GM18520 (cell line): ENCODE results near the gene LYPD1.

Source experiments
- ATAC-seq: cut with Tn5 transposase; IDR thresholded peaks from one replicate; pipeline ENCODE4 v1.9.1; 2021; ENCODE audit not compliant: unreplicated experiment

LYPD1 gene

DNA sequence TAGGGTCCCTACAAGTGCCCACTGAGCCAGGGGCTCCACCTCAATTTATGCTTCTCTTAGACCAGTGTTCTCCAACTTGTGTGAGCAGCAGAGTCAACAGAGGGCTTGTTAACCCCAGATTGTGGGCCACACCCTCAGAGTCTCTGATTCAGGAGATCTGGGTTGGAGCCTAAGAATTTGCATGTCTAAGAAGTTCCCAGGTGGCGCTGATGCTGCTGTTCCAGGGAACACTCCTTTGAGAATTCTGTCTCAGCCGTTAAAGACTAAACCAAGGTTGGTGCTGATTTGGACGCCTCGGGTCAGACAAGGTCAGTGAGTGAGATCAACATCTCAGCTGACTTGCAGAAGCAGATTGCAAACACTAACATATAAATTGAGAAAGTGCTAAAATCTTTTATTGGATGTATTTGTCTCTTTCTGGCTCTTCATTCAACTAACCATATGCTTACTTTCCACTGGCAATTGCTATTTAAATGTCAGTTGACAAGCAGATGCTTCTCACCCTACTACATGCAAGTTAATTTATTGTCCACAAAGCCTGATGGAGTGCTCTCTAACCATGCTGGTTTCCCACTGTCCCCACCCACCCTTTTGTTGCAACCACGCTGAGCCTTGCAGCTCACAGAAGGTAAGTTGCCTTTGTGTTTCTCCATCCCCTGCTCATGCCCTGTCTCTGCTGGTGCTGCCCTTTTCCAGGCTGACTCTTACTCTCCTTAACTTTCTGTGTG, 31.5 kb downstream of the LYPD1 start:
- ATAC-seq, result no peak

- no peak for ATAC-seq
Observed at GRCh38 chr2:132636346-132636745, 33.7 kb downstream of the LYPD1 start.

- no peak for ATAC-seq
Observed at GRCh38 chr2:132633635-132634034, 36.4 kb downstream of the LYPD1 start.

- ATAC-seq, result no peak
Observed at GRCh38 chr2:132632000-132632649, 37.9 kb downstream of the LYPD1 start.

GRCh38 chr2:132627536-132627935, 42.5 kb downstream of the LYPD1 start:
- ATAC-seq, result no peak

DNA sequence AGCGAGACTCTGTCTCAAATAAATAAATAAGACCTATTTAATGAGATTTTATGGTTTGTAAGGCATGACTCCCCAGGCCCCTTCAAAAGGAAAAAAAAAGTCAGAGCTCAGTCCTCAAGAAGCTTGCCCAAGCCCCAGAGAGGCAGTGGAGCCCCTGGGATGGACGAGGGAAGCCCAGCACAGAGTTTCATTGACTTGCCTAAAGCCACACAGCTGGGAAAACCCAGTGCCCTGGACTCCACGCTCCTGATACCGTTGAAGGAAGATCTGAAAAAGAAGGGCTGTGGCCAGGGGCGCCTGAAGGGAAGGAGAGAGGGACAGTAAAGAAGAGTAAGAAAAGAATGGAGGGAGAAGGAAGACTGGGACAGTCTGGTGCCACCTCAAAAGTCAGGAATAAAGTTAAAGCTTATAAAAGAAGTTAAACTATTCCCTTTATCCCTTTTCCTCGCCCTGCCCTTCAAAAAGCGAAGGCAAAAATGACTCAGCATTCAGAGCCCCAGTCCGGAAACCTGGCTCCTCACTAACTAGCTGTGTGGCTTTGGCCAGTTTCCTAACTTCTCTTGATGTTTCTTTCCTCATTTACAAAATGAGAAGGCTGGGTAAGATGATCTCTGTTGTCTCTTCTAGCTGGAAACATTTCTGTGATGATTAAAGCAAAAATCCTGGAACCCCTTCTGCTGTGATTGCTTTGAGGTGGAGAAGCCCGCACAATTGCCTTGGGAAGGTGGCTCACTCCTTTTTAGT, 46.7 kb downstream of the LYPD1 start:
- no peak for ATAC-seq

- ATAC-seq, result no peak
Observed at GRCh38 chr2:132621131-132621875, 48.7 kb downstream of the LYPD1 start.

DNA sequence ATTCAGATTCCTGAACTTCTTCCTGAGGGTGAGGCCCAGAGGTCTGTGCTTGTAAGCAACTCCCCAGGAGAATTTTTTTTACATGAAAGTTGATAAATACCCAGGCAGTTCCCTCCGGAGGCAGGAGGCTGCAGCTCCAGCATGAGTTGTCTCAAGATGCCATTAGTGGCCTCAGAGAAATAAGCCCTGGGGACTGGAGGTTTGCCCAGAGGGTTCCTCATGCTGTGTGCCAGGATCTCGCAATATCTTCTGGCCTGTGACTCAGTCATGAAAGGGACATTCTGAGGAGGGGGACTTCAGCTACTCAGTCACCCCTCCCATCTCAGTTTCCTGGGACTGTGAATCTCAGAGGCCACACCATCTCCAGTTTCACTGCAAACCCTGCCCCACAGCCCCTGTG, 49.9 kb downstream of the LYPD1 start:
- no peak for ATAC-seq

- ATAC-seq, result no peak
Observed at GRCh38 chr2:132618734-132619133, 51.3 kb downstream of the LYPD1 start.

DNA sequence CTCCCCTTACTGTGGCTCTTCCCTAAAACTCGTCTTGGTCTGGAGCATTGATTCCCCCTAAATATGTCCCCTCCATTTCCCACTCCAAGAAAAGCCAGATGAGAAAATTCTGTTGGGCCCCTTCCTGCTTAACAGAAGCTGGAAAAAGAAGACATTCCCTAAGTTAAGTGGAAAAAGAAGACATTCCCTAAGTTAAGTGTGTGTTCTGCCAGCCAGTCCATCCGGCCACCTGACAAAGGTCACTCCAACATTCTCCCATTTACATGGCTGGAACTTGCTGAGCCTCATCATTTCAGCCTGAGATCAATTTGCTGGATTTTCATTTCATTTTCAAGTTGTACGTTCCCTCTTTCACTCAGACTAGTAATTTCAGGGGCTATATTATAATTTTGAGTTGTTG, 52.0 kb downstream of the LYPD1 start:
- ATAC-seq, result no peak

GRCh38 chr2:132615329-132616085, 54.5 kb downstream of the LYPD1 start:
- no peak for ATAC-seq

- no peak for ATAC-seq
Observed at GRCh38 chr2:132611719-132612118, 58.3 kb downstream of the LYPD1 start.

GRCh38 chr2:132609101-132609890, 60.7 kb downstream of the LYPD1 start:
- no peak for ATAC-seq

DNA sequence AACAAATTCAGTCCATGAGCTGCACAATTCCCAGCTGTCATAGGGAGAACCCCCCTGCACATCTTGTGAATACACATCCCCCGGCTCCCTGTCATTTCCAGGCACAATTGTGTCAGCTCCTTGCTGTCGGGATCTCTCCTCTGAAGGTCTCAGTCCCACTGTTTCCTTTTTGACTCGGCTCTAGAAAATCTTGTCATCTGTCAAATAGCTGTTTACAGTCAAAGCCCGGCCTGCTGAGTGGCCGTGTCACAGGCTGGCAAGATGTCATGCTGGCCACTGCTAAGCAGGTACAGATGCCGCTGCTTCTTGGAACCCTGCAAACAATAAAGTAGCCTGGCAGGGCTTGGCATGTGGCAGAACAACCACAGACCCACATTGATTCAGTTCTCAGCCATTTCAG, 61.7 kb downstream of the LYPD1 start:
- no peak for ATAC-seq

GRCh38 chr2:132607426-132608090, 62.4 kb downstream of the LYPD1 start:
- no peak for ATAC-seq

DNA sequence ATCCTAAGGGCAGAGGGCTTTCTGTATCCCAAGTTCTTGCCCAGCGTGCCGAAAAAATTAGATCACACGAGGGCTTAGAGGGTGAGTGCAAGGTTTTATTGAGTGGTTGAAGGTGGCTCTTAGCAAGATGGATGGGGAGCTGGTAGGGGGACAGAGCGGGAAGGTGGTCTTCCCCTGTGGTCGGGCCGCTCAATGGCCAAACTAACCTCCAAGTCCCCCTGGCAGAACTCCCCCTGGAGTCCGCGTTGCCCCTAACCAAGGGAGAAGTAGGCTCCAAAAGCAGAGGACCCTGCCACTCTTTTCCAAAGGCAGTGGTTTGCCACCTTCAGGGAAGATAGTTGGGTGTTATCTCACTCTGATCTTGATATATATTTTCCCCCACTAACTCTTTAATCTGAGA, 63.4 kb downstream of the LYPD1 start:
- no peak for ATAC-seq

DNA sequence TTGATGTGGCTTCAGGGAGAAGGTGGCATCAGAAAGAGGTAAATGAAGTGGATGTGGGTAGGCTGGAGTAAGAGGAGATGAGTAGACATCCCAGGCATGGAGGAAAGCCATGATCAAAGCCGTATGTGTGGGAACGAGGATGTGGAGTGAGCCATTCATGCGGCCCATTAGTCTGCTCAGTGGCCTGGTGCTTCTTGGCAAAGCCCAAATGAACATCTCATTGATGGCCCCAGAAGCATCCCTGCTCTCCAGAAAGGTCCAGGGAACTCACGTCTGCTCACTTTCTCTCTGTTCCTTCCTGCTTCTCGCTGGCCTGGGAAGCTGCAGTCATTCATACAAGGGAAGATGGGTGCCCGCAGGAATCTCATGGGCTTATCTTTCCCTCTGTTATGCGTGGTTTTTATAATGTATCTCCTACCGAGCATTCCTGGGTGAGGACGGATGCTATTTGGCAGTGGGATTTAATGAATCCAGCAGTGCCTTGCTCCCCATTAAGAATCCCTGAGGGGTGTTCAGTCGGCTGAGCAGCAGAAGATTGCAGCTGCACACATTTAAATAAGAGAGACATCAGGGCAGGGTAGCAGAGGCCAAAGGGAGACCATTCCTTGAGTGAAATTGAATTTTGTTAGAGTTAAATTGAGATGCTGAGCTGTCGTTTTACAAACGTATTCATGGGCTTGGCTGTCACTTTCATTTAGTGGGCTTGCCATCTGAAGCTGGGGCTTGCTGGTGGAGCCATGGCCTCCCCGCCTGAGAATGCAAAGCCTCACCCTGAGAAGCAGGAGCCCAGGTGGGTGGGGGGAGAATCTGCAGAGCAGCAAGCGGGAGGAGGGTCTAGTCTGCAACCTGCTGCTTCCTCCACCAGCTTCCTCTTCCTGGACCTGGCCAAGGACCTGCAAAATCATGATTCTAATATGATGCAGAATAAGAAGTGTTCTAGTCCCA, 64.5 kb downstream of the LYPD1 start:
- ATAC-seq, result no peak

GRCh38 chr2:132604561-132604960, 65.4 kb downstream of the LYPD1 start:
- no peak for ATAC-seq
